Neural cell (in vitro differentiated cells): ENCODE results near the gene ENDOU. TPM values are rescaled to one million over a fixed set of nuclear protein-coding genes. Genes with fewer than 3 reads are reported as not detected.

ENCODE experiments used
- H2AFZ ChIP-seq: fragments of 200-600, 300-800 bp; sonication (generic), shearing (Covaris generic); 2 replicates; pipeline ENCODE4 v1.6.0; 2014; ENCODE audit warnings: low read depth, mild to moderate bottlenecking, antibody characterized with exemption, low read length, moderate library complexity
- H3F3A ChIP-seq: fragments of 200-600 bp; shearing (Covaris generic); 2 replicates; pipeline ENCODE4 v1.6.1; 2016; ENCODE audit warnings: mild to moderate bottlenecking, moderate library complexity, mixed read lengths, antibody characterized with exemption, low read length; ENCODE audit not compliant: insufficient read depth, poor library complexity, severe bottlenecking
- H3K27ac ChIP-seq: fragments of 200-600, 300-800 bp; sonication (generic), shearing (Covaris generic); 2 replicates; pipeline ENCODE4 v1.5.1; 2014; ENCODE audit warnings: mild to moderate bottlenecking, low read length, moderate library complexity
- H3K27me3 ChIP-seq: fragments of 300-800, 200-600 bp; sonication (generic), shearing (Covaris generic); 2 replicates; pipeline ENCODE4 v1.6.0; 2014; ENCODE audit warnings: mild to moderate bottlenecking, low read depth, low read length, moderate library complexity; ENCODE audit not compliant: insufficient read depth
- H3K36me3 ChIP-seq: fragments of 300-800, 200-600 bp; sonication (generic), shearing (Covaris generic); 2 replicates; pipeline ENCODE4 v1.5.1; 2014; ENCODE audit warnings: mild to moderate bottlenecking, antibody characterized with exemption, low read length, moderate library complexity; ENCODE audit not compliant: insufficient read depth
- H3K4me2 ChIP-seq: fragments of 300-800, 200-600 bp; sonication (generic), shearing (Covaris generic); 2 replicates; pipeline ENCODE4 v1.6.0; 2014; ENCODE audit warnings: mild to moderate bottlenecking, low read length
- H3K4me3 ChIP-seq: fragments of 300-800, 200-600 bp; sonication (generic), shearing (Covaris generic); 2 replicates; pipeline ENCODE4 v1.5.1; 2014; ENCODE audit warnings: mild to moderate bottlenecking, low read length, moderate library complexity
- H3K79me2 ChIP-seq: fragments of 200-600 bp; shearing (Covaris generic); replicated peaks from 2 replicates; pipeline ENCODE4 v1.6.0; 2014; ENCODE audit warnings: mild to moderate bottlenecking, low read length, moderate library complexity; ENCODE audit not compliant: insufficient read depth
- H3K9ac ChIP-seq: fragments of 300-800, 200-600 bp; sonication (generic), shearing (Covaris generic); 2 replicates; pipeline ENCODE4 v1.6.1; 2016; ENCODE audit warnings: mild to moderate bottlenecking, low read length, mixed read lengths
- H3K9me2 ChIP-seq: fragments of 200-600 bp; shearing (Covaris generic); 2 replicates; pipeline ENCODE4 v1.6.1; 2016; ENCODE audit warnings: mild to moderate bottlenecking, low read length, mixed read lengths; ENCODE audit not compliant: insufficient read depth
- H3K9me3 ChIP-seq: fragments of 200-600, 300-800 bp; sonication (generic), shearing (Covaris generic); 2 replicates; pipeline ENCODE4 v1.6.1; 2016; ENCODE audit warnings: mild to moderate bottlenecking, mixed run types, low read length, moderate library complexity, mixed read lengths
- H4K20me1 ChIP-seq: fragments of 200-600 bp; shearing (Covaris generic); 2 replicates; pipeline ENCODE4 v1.6.1; 2016; ENCODE audit warnings: mild to moderate bottlenecking, mixed run types; ENCODE audit not compliant: insufficient read depth
- EP300 ChIP-seq: fragments of 450-650 bp; conservative IDR thresholded peaks from 2 replicates; pipeline ENCODE4 v1.6.1; 2014; ENCODE audit warnings: antibody characterized with exemption, mild to moderate bottlenecking, moderate library complexity; ENCODE audit not compliant: poor library complexity, severe bottlenecking
- EZH2 ChIP-seq: fragments of 200-600, 300-800 bp; shearing (Covaris generic), sonication (generic); IDR thresholded peaks from 2 replicates; pipeline ENCODE4 v1.6.1; 2014; ENCODE audit warnings: antibody characterized with exemption, low read length, borderline replicate concordance, mild to moderate bottlenecking; ENCODE audit not compliant: insufficient read depth, poor library complexity, severe bottlenecking
- MXI1 ChIP-seq: fragments of 450-650 bp; conservative IDR thresholded peaks from 2 replicates; pipeline ENCODE4 v1.6.1; 2014; ENCODE audit warnings: antibody characterized with exemption, mild to moderate bottlenecking; ENCODE audit not compliant: poor library complexity, severe bottlenecking
- POLR2AphosphoS5 ChIP-seq: IDR thresholded peaks from 2 replicates; pipeline ENCODE4 v1.6.1; 2012
- RAD21 ChIP-seq: fragments of 450-650 bp; conservative IDR thresholded peaks from 2 replicates; pipeline ENCODE4 v1.6.1; 2014; ENCODE audit warnings: antibody characterized with exemption, mild to moderate bottlenecking, moderate library complexity
- SMC3 ChIP-seq: fragments of 450-650 bp; conservative IDR thresholded peaks from 2 replicates; pipeline ENCODE4 v1.6.1; 2014; ENCODE audit warnings: antibody characterized with exemption, mild to moderate bottlenecking, moderate library complexity; ENCODE audit not compliant: poor library complexity
- TAF1 ChIP-seq: IDR thresholded peaks from 2 replicates; pipeline ENCODE4 v1.6.1; 2012; ENCODE audit warnings: low read depth
- polyA plus RNA-seq: library from polyadenylated mRNA; depleted of rRNA; stranded (reverse); fragments of >200 nt; gene quantifications from 2 replicates; pipeline ENCODE4 v1.2.3, GENCODE V29; 2014
- TF ChIP-seq, protein P1 (sequence below): IDR thresholded peaks from 2 replicates; pipeline ENCODE4 v1.6.1; 2012; ENCODE audit warnings: borderline replicate concordance
- TF ChIP-seq, protein P2 (sequence below): fragments of 450-650 bp; IDR thresholded peaks from 2 replicates; pipeline ENCODE4 v1.5.1; 2014; ENCODE audit warnings: antibody characterized with exemption, mild to moderate bottlenecking, moderate library complexity; ENCODE audit not compliant: poor library complexity, severe bottlenecking

ENDOU gene
- polyA plus RNA-seq, 1 donor from 2014 or later, result not detected

GRCh38 chr12:47746073-47746472 lies 20.8 kb upstream of the ENDOU start:
- Histone ChIP-seq H3K79me2 (no peaks in the 10 kb centered on the region), H2AFZ (no peak overlapping the region), H4K20me1 (no peaks in the 10 kb centered on the region), H3K9ac (no peak overlapping the region), H3K9me2 (no peaks in the 10 kb centered on the region), H3K27me3 (no peaks in the 10 kb centered on the region), H3K4me2 (no peak overlapping the region), H3F3A (no peaks in the 10 kb centered on the region), H3K4me3 (no peak overlapping the region), H3K36me3 (no peaks in the 10 kb centered on the region), H3K9me3 (no peaks in the 10 kb centered on the region), H3K27ac (no peak overlapping the region)
- TF ChIP-seq, protein P1, sequence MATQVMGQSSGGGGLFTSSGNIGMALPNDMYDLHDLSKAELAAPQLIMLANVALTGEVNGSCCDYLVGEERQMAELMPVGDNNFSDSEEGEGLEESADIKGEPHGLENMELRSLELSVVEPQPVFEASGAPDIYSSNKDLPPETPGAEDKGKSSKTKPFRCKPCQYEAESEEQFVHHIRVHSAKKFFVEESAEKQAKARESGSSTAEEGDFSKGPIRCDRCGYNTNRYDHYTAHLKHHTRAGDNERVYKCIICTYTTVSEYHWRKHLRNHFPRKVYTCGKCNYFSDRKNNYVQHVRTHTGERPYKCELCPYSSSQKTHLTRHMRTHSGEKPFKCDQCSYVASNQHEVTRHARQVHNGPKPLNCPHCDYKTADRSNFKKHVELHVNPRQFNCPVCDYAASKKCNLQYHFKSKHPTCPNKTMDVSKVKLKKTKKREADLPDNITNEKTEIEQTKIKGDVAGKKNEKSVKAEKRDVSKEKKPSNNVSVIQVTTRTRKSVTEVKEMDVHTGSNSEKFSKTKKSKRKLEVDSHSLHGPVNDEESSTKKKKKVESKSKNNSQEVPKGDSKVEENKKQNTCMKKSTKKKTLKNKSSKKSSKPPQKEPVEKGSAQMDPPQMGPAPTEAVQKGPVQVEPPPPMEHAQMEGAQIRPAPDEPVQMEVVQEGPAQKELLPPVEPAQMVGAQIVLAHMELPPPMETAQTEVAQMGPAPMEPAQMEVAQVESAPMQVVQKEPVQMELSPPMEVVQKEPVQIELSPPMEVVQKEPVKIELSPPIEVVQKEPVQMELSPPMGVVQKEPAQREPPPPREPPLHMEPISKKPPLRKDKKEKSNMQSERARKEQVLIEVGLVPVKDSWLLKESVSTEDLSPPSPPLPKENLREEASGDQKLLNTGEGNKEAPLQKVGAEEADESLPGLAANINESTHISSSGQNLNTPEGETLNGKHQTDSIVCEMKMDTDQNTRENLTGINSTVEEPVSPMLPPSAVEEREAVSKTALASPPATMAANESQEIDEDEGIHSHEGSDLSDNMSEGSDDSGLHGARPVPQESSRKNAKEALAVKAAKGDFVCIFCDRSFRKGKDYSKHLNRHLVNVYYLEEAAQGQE, result no peak
- TF ChIP-seq EP300, result no peak
- no peak for TF ChIP-seq RAD21
- no peak for TF ChIP-seq POLR2AphosphoS5

DNA sequence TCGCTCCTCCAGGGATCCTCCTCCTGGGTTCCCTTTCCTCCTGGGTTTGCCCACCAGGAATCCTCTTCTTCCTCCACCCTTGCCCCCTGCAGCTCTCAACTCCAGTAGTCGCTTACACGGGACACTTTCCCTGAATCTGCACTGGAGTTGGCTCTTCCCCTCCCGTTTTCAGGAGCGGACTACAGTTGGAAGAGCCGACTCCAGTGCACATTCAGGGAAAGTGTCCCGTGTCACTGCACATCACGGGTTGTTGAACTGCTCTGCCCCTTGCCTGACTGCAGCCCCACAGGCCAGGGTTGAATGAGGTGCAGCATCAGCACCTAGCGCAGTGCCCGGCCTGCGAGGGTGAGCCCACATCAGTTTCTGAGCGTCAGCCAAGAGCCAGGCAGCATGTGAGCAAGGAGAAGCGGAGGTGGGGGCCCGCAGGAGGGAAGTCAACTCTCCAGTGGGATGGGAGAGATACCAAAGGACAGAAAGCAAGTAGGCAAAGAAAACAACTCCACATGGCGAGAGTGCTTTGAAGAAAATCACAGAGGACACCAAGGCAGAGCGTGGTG lies 20.3 kb upstream of the ENDOU start:
- H4K20me1 ChIP-seq, result no peaks in the 10 kb centered on the region
- no peaks in the 10 kb centered on the region for H3K36me3 ChIP-seq
- no peaks in the 10 kb centered on the region for H3K9me2 ChIP-seq
- no peak overlapping the region for H3K4me3 ChIP-seq
- TF ChIP-seq RAD21, result no peak
- no peak for TF ChIP-seq TAF1
- no peak for TF ChIP-seq POLR2AphosphoS5
- TF ChIP-seq, protein P1, result no peak
- TF ChIP-seq, protein P2, sequence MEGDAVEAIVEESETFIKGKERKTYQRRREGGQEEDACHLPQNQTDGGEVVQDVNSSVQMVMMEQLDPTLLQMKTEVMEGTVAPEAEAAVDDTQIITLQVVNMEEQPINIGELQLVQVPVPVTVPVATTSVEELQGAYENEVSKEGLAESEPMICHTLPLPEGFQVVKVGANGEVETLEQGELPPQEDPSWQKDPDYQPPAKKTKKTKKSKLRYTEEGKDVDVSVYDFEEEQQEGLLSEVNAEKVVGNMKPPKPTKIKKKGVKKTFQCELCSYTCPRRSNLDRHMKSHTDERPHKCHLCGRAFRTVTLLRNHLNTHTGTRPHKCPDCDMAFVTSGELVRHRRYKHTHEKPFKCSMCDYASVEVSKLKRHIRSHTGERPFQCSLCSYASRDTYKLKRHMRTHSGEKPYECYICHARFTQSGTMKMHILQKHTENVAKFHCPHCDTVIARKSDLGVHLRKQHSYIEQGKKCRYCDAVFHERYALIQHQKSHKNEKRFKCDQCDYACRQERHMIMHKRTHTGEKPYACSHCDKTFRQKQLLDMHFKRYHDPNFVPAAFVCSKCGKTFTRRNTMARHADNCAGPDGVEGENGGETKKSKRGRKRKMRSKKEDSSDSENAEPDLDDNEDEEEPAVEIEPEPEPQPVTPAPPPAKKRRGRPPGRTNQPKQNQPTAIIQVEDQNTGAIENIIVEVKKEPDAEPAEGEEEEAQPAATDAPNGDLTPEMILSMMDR, result no peak
- TF ChIP-seq MXI1, result no peak
- no peak for TF ChIP-seq EZH2
- no peak for TF ChIP-seq SMC3
- TF ChIP-seq EP300, result no peak
- no peak overlapping the region for H3K4me2 ChIP-seq
- no peaks in the 10 kb centered on the region for H3K9me3 ChIP-seq
- no peaks in the 10 kb centered on the region for H3F3A ChIP-seq
- H3K79me2 ChIP-seq, result no peaks in the 10 kb centered on the region
- H3K9ac ChIP-seq, result no peak overlapping the region
- no peaks in the 10 kb centered on the region for H3K27me3 ChIP-seq
- H2AFZ ChIP-seq, result no peak overlapping the region
- no peak overlapping the region for H3K27ac ChIP-seq
